ENCODE data around the gene CPT1A.

Gene CPT1A

DNA sequence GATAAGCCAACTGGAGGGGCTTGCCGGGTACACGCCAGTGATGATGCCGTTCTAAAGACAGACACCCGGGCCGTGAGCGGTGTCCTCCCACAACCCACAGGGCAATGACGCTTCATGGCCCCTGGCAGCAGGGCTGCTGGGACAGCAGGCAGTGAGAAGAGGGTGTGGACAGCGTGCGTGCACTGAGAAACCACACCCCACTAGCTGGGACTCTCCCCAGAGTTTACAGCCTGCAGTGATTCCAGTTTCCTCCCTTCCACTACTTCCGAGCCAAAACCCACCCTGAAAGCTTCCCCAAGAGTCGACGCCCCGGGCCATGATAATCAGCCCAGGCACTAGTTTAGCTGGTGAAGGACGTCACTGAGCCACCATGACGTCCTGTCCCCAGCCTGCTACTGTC, 29.2 kb downstream of the CPT1A start:
- FAIRE-seq = no peak
- no peak for TF ChIP-seq POLR2A (IDR thresholded peaks at IDR 0.05; ENCODE audit: low read depth, low read length)

DNA sequence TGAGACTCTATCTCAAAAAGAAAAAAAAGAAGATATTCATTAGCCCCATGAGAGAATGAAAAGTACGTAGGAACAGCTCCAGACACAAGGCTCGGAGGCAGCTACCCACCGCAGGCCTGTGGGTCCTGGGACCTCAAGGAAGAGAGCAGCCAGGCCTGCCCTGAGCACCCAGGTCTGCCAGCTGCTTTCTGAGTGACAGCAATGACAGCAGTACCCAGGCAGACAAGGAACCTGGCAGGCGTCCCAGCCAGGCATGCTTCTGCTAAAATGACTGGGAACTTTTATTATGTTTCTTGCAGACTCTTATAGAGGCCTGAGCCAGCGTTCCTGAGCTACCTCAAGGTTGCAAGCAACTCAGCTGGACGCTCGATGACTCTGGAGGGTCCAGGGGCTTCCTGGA, 31.6 kb downstream of the CPT1A start:
- FAIRE-seq (no peak), DNase-seq (ENCODE audit: insufficient read length, low spot score) (no peak)
- TF ChIP-seq POLR2A (IDR thresholded peaks at IDR 0.05; ENCODE audit: low read depth, low read length) = no peak

More for the DNA sequence above, 29.2 kb downstream of the CPT1A start:
- DNase-seq (ENCODE audit: insufficient read length, low spot score) = no peak

DNA sequence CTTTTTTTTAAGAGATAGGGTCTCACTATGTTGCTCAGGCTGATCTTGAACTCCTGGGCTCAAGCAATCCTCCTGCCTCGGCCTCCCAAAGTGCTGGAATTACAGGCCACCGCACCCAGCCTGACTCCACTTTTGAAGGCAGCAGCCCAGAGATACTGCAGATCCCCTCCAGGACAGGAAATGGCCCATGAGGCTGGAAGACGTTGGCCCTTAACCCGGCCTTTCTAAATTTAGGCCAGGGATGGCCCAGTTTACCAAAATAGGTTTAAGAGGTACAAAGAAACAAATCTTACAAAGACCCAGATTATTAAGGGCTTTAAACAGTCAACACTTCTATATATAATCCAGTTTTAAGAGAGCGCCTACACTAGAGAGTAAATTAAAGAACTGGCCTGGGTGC, 32.2 kb downstream of the CPT1A start:
- FAIRE-seq (no peak), DNase-seq (ENCODE audit: insufficient read length, low spot score) (no peak)
- TF ChIP-seq POLR2A (IDR thresholded peaks at IDR 0.05; ENCODE audit: low read depth, low read length) = no peak

DNA sequence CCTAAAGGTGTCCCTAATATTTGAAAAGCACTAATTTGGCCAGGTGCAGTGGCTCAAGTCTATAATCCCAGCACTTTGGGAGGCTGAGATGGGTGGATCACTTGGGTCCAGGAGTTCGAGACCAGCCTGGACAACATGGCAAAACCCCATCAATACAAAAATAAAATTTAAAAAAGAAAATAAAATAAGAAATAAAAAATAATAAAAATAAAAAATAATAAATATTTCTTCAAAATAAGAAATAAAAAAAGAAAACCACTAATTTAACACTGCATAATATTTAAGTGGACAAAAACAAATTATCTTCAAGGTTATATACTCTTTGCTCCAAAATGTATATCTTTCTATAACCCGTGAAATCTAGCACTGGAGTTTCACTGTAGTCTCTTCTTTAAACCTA, 32.9 kb downstream of the CPT1A start:
- DNase-seq (ENCODE audit: insufficient read length, low spot score) = no peak
- FAIRE-seq = no peak
- no peak for TF ChIP-seq POLR2A (IDR thresholded peaks at IDR 0.05; ENCODE audit: low read depth, low read length)

DNA sequence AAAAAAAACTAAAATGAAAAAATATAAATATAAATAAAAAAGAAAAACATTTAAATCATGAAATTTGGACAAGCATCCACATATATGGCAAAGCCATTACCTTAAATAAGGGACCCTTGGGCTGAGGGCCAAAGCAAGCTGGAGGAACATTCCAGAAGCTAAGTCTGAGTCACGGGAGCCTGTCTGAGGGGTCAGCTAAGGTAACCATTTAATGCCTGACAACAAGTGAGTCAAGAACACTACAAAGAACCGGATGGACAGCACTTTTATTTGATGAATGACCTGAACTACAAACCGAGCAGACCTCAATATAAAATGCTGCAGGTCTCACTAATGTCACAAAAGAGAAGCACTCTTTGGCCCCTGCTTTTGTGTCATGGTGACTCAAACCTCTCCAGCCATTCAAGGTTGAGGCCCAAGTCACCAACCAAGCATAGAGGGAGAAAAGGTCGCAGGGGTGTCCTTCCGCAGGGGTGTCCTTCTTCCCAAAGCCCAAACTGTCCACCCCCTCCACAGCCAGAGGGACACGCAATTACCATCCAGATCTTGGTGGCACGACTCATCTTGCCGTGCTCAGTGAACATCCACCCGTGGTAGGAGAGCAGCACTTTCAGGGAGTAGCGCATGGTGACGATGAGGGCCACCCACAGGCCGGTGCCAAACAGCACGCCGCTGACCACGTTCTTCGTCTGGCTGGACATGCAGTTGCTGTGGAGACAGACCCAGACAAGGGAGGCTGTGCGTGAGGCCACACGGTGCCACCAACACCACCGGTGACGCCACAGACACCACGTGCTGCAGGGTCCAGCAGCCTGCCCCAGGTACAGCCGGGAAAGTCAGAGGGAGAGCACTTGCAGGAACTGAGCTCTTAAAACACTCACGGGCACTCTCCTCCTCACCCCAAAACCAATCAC, 34.5 kb downstream of the CPT1A start:
- DNase-seq (ENCODE audit: insufficient read length, low spot score) (peak; percentile 41), FAIRE-seq (no peak)
- TF ChIP-seq POLR2A (IDR thresholded peaks at IDR 0.05; ENCODE audit: low read depth, low read length) = no peak

DNA sequence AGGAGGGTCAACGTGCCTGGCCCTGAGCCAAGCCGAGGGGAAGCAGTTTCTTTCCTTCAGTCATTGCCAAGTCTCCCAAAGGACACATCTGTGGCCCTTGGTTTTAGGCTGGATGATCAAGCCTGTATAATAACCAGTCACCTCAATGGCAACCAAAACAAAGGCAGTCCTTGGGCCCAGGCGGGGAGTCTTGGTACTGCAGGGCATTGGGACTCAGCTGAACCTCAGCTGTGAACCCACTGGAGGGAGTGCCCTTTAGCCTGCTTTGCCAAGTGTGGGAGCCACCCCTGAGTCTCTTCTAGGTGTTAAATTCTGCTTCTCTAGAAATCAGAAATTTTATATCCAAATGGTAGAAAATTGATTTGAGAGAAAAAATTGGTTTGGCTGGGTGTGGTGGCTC, 36.9 kb downstream of the CPT1A start:
- FAIRE-seq (no peak), DNase-seq (ENCODE audit: insufficient read length, low spot score) (no peak)
- no peak for TF ChIP-seq POLR2A (IDR thresholded peaks at IDR 0.05; ENCODE audit: low read depth, low read length)

DNA sequence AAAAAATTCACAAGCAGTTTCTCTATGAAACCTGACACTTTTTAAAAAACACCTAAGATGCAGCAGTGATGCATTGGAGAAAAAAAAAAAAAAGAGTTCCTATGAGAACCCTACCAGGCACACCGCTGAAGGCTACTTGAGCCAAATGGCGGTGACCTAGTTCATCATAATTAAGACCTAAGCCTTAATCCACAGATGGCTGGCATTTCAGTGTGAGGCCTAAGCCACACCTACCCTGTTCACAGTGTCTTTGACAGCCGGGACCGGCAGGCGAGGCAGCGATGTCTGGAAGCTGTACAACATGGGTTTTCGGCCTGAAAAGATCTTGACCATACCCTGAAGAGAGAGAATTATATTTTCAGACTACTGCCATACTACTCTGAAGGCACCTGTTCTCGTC, 38.0 kb downstream of the CPT1A start:
- DNase-seq (ENCODE audit: insufficient read length, low spot score) (no peak), FAIRE-seq (no peak)
- no peak for TF ChIP-seq POLR2A (IDR thresholded peaks at IDR 0.05; ENCODE audit: low read depth, low read length)

DNA sequence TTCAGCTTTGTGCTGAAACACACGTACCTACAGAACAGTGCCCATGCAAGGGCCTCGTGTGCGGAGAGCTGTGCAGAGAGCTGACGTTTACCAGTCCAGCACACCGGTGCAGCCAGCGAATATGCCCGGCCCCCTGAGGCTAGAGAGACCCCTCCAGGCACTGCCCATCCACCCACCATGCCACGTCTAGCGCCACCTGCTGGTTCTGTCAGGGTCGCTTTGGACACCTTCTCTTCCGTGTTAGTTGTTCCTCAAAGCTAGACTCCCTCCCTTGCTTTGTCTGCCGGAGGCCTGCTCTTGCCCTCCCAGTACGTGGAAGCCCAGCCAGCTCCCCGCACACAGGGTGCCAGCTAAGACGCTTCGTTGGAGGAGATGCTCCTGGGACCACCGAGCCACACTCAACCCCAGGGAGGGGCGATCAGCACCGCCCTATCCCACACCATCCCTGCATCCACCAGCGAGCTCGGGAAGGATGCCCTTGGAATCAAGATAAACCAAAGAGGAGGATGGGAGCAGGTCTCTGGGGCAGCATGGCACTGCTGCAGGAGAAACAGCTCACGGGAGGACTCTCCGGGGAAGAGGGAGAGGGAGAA, 43.4 kb downstream of the CPT1A start:
- FAIRE-seq (no peak), DNase-seq (ENCODE audit: insufficient read length, low spot score) (no peak)
- TF ChIP-seq POLR2A (IDR thresholded peaks at IDR 0.05; ENCODE audit: low read depth, low read length) = no peak

DNA sequence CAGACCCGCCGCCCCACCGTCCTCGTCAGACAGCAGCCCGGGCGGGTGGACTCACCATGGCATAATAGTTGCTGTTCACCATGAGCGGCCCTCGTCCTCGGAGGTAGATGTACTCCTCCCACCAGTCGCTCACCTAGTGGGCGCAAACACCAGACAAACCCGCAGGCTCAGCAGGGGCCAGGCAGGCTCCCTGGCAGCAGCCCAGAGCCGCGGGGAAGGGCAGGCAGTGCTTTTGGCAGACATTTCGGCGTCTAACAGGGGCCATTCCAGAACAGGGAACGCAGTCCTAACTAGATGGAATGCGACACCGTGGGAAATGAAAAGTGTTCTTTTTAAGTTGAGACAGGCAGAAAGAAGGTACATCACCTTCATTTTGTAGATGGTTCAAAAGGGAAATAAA, 44.9 kb downstream of the CPT1A start:
- FAIRE-seq (no peak), DNase-seq (ENCODE audit: insufficient read length, low spot score) (no peak)
- no peak for TF ChIP-seq POLR2A (IDR thresholded peaks at IDR 0.05; ENCODE audit: low read depth, low read length)

DNA sequence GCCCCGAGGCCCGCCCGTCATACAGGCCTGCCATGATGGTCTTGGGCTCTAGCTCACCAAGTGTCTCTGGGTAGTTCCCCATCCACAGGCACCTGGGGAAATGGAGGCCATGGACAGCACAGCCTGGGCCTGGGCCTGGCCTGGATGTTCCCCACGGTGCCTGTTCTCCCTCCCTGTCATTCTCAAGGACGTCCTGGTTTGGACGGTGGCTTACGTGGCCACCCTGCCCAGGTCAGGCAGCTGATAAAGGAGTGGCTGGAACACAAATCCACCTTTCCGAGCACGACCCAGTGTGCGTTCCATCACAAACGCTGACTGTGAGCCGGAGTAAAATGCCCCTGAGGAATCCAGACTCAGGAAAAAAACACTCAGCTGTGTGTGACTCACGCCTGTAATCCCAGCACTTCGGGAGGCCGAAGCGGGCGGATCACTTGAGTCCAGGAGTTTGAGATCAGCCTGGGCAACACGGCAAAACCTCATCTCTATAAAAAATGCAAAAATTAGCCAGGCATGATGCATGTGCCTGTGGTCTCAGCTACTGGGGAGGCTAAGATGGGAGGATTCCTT, 49.2 kb downstream of the CPT1A start:
- no peak for FAIRE-seq
- peak; percentile 47 for DNase-seq (ENCODE audit: insufficient read length, low spot score)

DNA sequence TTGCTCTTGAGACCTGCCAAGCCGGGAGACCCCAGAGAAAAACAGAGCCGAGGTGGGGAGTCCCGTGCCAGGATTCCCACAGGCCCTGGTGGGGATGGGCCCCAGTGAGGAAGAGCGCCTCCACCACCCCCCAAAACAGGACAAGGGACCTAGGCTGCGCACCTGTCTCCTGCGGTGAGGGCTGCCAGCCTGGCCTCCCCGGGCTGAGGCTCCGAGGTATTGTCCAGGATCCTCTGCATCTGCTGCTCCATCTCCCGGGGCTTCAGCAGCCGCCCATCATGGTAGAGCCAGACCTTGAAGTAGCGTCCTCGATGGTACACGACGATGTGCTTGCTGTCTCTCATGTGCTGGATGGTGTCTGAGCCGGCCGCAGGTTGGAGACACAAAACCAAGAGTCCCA, 57.1 kb downstream of the CPT1A start:
- FAIRE-seq (no peak), DNase-seq (ENCODE audit: insufficient read length, low spot score) (no peak)
- no peak for TF ChIP-seq POLR2A (IDR thresholded peaks at IDR 0.05; ENCODE audit: low read depth, low read length)

More for the DNA sequence above, 49.2 kb downstream of the CPT1A start:
- TF ChIP-seq POLR2A (IDR thresholded peaks at IDR 0.05; ENCODE audit: low read depth, low read length) = no peak

DNA sequence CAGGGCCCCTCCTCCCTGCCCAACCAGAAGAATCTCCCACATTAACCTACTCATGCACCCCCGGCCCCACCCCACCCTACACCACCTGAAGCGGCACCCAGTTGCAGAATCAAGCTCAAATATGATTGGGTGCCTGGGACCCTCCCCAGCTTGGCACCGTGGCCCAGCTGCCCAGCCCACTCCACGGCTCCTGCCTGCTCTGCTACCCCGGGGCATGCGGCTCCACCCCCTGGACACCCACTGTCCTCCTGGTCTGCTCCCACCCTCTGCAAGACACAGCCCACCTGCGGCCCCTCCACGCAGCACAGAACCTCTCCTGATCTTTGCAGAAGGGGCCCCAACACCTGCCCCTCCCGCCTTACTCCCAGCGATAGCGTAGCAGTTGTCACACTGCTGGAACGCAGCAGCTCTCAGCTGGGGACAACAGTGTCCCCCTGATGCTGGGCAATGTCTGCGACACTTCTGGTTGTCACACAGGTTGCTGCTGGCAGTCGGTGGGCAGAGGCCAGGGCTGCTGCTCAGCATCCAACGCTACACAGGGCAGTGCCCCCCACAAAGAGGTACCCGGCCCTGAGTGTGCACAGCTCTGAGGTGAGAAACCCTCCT, 58.4 kb downstream of the CPT1A start:
- TF ChIP-seq POLR2A (IDR thresholded peaks at IDR 0.05; ENCODE audit: low read depth, low read length) = no peak
- DNase-seq (ENCODE audit: insufficient read length, low spot score) (no peak), FAIRE-seq (no peak)

DNA sequence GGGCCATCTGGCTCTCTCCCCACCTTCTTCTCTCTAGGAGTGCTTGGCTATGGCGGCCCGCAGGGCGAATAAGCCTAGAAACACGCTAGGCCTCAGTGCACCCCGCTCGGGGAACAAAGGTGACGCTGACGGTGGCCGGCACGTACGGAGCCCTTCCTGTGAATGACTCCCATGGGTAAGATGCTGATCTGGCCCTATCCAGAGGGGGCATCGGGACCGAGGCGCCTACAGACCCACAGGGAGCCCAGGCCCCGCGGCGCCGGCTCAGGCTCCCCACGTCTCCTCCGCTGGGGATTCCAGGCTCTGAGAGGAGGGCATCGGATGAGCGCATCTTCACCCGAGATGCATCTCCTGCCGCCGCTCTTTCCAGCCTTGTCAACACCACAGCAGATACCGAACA, 59.0 kb downstream of the CPT1A start:
- no peak for TF ChIP-seq POLR2A (IDR thresholded peaks at IDR 0.05; ENCODE audit: low read depth, low read length)
- no peak for FAIRE-seq

DNA sequence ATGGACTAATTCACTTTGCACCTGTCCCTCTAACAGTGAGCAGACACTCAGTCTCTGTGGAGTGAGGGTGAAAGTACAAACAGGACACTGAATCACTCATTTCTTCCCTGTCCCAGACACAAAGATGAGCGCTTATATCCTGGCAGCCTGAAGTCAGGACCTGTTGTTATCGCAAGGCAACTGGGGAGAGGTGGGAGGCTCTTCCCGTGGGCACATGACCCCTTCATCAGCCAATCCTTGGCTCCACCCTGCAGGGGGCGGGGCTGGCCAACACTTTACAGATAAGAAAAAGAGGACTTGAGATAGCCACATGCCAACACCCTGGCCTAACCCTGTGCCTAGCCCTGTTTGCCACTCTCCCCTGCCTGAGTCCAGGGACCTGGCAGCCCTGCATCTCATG, 60.9 kb downstream of the CPT1A start:
- DNase-seq (ENCODE audit: insufficient read length, low spot score) (no peak), FAIRE-seq (no peak)
- TF ChIP-seq POLR2A (IDR thresholded peaks at IDR 0.05; ENCODE audit: low read depth, low read length) = no peak

More for the DNA sequence above, 59.0 kb downstream of the CPT1A start:
- DNase-seq (ENCODE audit: insufficient read length, low spot score) = no peak
